ENCODE measurements around the gene SAMD13. TPM values are rescaled to one million over a fixed set of nuclear protein-coding genes. Genes with fewer than 3 reads are reported as not detected.

The SAMD13 gene
- total RNA-seq, 1 donor from 2014 or later: 0.93 TPM

DNA sequence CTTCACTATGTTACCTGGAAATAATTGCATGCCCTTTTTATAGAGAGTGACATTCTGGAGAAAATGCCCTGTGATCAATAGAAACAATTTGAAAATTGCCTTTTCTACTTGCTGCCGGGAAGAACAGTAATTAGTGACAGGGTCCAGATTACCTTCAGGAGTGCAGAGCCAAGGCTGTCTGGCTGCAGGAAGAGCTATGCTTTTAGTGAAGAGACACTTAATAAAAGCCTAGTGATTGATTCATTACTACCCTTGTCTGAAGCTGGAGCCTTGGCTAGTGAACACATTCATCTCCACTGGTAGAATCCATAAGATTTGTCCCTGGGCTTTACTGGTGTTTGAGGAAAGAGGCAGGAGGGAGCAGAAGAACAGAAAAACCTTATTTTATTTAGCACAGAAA lies 83.8 kb downstream of the SAMD13 start:
- Histone ChIP-seq H3K4me2 (ENCODE audit: low read length) (no peak overlapping the region), H3K4me3 (ENCODE audit: insufficient read depth, low read depth, low read length) (no peak overlapping the region), H3K4me1 (ENCODE audit: insufficient read depth, low read length) (peaks cover 11% of the 10 kb centered on the region), H3K79me2 (ENCODE audit: insufficient read depth, low read length) (no peaks in the 10 kb centered on the region), H2AFZ (ENCODE audit: low read depth, low read length) (no peak overlapping the region), H3K9me3 (ENCODE audit: insufficient read depth, low read depth, low read length) (no peaks in the 10 kb centered on the region), H3K9ac (ENCODE audit: low read length) (no peak overlapping the region), H3K27me3 (ENCODE audit: insufficient read depth, low read length) (no peaks in the 10 kb centered on the region), H3K36me3 (ENCODE audit: insufficient read depth, low read length) (no peaks in the 10 kb centered on the region), H4K20me1 (ENCODE audit: insufficient read depth, low read length) (no peaks in the 10 kb centered on the region), H3K27ac (ENCODE audit: low read depth, low read length) (no peak overlapping the region)
- TF ChIP-seq EZH2 (IDR thresholded peaks at IDR 0.05; ENCODE audit: insufficient read depth, low read length): no peak
- TF ChIP-seq, protein P1, sequence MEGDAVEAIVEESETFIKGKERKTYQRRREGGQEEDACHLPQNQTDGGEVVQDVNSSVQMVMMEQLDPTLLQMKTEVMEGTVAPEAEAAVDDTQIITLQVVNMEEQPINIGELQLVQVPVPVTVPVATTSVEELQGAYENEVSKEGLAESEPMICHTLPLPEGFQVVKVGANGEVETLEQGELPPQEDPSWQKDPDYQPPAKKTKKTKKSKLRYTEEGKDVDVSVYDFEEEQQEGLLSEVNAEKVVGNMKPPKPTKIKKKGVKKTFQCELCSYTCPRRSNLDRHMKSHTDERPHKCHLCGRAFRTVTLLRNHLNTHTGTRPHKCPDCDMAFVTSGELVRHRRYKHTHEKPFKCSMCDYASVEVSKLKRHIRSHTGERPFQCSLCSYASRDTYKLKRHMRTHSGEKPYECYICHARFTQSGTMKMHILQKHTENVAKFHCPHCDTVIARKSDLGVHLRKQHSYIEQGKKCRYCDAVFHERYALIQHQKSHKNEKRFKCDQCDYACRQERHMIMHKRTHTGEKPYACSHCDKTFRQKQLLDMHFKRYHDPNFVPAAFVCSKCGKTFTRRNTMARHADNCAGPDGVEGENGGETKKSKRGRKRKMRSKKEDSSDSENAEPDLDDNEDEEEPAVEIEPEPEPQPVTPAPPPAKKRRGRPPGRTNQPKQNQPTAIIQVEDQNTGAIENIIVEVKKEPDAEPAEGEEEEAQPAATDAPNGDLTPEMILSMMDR (IDR thresholded peaks at IDR 0.05; ENCODE audit: insufficient read depth, low read depth, low read length): no peak
- Mint-ChIP-seq H3K27ac (ENCODE audit: unreplicated experiment) (no peak overlapping the region), H3K9me3 (ENCODE audit: unreplicated experiment) (no peaks in the 10 kb centered on the region), H3K36me3 (ENCODE audit: low read depth, unreplicated experiment) (no peaks in the 10 kb centered on the region), H3K4me1 (ENCODE audit: low read depth, unreplicated experiment) (peaks cover 4% of the 10 kb centered on the region), H3K27me3 (ENCODE audit: low read depth, unreplicated experiment) (no peaks in the 10 kb centered on the region), H3K4me3 (ENCODE audit: unreplicated experiment) (no peak overlapping the region)
- FAIRE-seq: no peak
- no peak for DNase-seq (ENCODE audit: low read depth)

DNA sequence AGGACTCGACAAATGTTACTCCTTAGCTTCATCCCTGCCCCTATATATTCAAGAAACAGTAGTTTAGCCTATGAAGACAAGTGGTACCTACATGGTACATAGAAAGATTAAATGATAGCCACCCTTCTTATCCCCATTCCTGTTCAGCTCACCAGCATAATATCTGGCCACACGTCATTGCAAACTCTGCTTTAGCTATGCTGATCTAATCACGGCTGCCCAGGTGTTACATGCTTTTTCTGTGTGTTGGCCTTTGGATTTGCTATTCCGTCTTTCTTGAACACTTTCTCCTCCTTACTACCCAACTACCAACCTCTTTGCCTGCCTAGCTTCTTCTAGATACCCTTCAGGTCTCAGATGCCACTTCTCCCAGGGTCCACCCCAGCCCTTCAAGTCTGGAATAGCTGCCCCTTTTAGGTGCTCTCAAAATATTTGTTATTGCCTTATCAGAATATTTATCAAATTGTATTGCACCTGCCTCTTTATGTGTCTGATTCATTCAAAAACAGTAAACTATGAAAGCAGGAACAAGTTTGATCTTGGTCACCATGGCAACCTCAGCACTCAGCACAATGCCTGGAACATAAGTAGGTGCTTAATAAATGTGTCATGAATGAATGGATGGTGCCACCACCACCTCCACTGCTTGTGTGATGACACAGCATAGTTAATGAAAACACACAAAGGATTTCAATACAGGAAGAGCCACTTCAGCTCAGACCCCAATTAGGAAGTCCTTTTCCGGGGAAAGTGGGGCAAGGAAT lies 85.4 kb downstream of the SAMD13 start:
- no peaks in the 10 kb centered on the region for H3K36me3 Mint-ChIP-seq (ENCODE audit: low read depth, unreplicated experiment)
- H3K27ac Mint-ChIP-seq (ENCODE audit: unreplicated experiment): no peak overlapping the region
- DNase-seq (ENCODE audit: low read depth): no peak

More for the DNA sequence above, 85.4 kb downstream of the SAMD13 start:
- TF ChIP-seq, protein P1 (IDR thresholded peaks at IDR 0.05; ENCODE audit: insufficient read depth, low read depth, low read length): no peak
- no peak for TF ChIP-seq EZH2 (IDR thresholded peaks at IDR 0.05; ENCODE audit: insufficient read depth, low read length)
- Mint-ChIP-seq H3K4me3 (ENCODE audit: unreplicated experiment) (no peak overlapping the region), H3K4me1 (ENCODE audit: low read depth, unreplicated experiment) (peaks cover 4% of the 10 kb centered on the region), H3K27me3 (ENCODE audit: low read depth, unreplicated experiment) (no peaks in the 10 kb centered on the region), H3K9me3 (ENCODE audit: unreplicated experiment) (no peaks in the 10 kb centered on the region)
- H3K9me3 ChIP-seq (ENCODE audit: insufficient read depth, low read depth, low read length): no peaks in the 10 kb centered on the region
- no peak overlapping the region for H3K9ac ChIP-seq (ENCODE audit: low read length)
- no peaks in the 10 kb centered on the region for H3K27me3 ChIP-seq (ENCODE audit: insufficient read depth, low read length)
- no peaks in the 10 kb centered on the region for H3K79me2 ChIP-seq (ENCODE audit: insufficient read depth, low read length)
- H4K20me1 ChIP-seq (ENCODE audit: insufficient read depth, low read length): no peaks in the 10 kb centered on the region
- H3K4me3 ChIP-seq (ENCODE audit: insufficient read depth, low read depth, low read length): no peak overlapping the region
- H3K4me2 ChIP-seq (ENCODE audit: low read length): no peak overlapping the region
- H3K4me1 ChIP-seq (ENCODE audit: insufficient read depth, low read length): peaks cover 8% of the 10 kb centered on the region
- FAIRE-seq: no peak
- H2AFZ ChIP-seq (ENCODE audit: low read depth, low read length): no peak overlapping the region
- H3K36me3 ChIP-seq (ENCODE audit: insufficient read depth, low read length): no peaks in the 10 kb centered on the region
- H3K27ac ChIP-seq (ENCODE audit: low read depth, low read length): no peak overlapping the region
